Esophagus squamous epithelium (tissue), 4 donors: ENCODE data around the gene KCNMB2.

ENCODE experiments used
- CTCF ChIP-seq, 6 experiments: fragments of 450-650 bp in 4 of 6; fragments of 200-600 bp in 2 of 6; sonication (generic) in 2 of 6; IDR thresholded peaks; one replicate each; pipeline ENCODE4 v1.5.1; 2016 to 2019; ENCODE audit warnings: antibody characterized with exemption in 6 of 6, mild to moderate bottlenecking in 4 of 6, moderate library complexity in 4 of 6
- POLR2A ChIP-seq, 4 donors: fragments of 450-650 bp; IDR thresholded peaks; one replicate each; pipeline ENCODE4 v1.6.1; 2017; ENCODE audit warnings: antibody characterized with exemption in 4 of 4, mild to moderate bottlenecking in 4 of 4, moderate library complexity in 3 of 4

- no peak for TF ChIP-seq CTCF (IDR thresholded peaks at IDR 0.05)
- TF ChIP-seq POLR2A (IDR thresholded peaks at IDR 0.05): no peak
Measured at GRCh38 chr3:178856804-178857203, 320.6 kb downstream of the KCNMB2 start.
